Measurements from ENCODE around the gene JAKMIP2.

DNA sequence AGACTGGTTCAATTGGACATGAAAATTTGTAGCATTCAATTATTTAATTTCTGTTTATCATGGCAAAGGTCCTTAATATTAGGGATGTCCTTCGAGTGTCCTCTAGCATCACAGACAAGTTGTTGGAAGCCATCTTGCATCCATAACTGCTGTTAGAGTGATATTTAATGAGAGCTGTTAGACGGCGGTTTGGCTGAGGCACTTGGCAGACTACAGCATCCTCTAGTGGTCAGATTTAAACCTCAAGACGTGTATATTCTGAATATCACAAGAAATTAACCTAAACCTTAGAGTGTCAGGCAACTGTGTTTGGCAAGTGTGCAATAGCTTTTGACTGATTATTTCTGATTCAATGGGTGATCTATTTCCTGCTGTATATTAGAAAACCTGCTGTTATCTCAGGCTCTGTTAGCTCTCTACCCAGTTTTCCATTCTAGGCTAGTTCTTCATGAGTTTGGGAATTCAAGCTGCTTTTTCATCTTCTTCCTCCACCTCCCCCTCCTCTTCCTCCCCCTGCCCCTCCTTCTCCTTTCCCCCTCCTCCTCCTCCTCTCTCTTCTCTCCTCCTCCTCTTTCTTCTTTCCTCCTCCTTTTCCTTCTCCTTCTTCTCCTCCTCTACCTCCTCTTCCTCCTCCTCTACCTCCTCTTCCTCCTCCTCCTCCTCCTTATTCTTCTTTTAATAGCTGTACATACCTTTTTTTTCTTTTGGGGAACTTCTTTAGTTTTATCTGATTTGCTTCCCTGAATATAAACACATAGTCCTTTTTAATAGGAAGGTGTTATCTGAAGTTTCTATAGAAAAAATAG, 40.4 kb upstream of the JAKMIP2 start:
- TF ChIP-seq ZNF548 (tag by site-specific recombination; IDR thresholded peaks at IDR 0.05) = no peak
- no peak for TF ChIP-seq MZF1 (tag by site-specific recombination; IDR thresholded peaks at IDR 0.05; ENCODE audit: borderline replicate concordance)
- TF ChIP-seq, protein P1, sequence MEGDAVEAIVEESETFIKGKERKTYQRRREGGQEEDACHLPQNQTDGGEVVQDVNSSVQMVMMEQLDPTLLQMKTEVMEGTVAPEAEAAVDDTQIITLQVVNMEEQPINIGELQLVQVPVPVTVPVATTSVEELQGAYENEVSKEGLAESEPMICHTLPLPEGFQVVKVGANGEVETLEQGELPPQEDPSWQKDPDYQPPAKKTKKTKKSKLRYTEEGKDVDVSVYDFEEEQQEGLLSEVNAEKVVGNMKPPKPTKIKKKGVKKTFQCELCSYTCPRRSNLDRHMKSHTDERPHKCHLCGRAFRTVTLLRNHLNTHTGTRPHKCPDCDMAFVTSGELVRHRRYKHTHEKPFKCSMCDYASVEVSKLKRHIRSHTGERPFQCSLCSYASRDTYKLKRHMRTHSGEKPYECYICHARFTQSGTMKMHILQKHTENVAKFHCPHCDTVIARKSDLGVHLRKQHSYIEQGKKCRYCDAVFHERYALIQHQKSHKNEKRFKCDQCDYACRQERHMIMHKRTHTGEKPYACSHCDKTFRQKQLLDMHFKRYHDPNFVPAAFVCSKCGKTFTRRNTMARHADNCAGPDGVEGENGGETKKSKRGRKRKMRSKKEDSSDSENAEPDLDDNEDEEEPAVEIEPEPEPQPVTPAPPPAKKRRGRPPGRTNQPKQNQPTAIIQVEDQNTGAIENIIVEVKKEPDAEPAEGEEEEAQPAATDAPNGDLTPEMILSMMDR (tag by site-specific recombination; IDR thresholded peaks at IDR 0.05) = peak; percentile 77
- no peak for TF ChIP-seq PRDM1 (tag by site-specific recombination; IDR thresholded peaks at IDR 0.05)
- TF ChIP-seq ZBTB48 (tag by site-specific recombination; IDR thresholded peaks at IDR 0.05) = no peak
- TF ChIP-seq REST (tag by site-specific recombination; IDR thresholded peaks at IDR 0.05) = no peak
- TF ChIP-seq ZNF24 (tag by site-specific recombination; IDR thresholded peaks at IDR 0.05) = no peak
- TF ChIP-seq ZNF580 (tag by site-specific recombination; IDR thresholded peaks at IDR 0.05) = no peak
- TF ChIP-seq ZNF114 (tag by site-specific recombination; IDR thresholded peaks at IDR 0.05) = no peak
- TF ChIP-seq ZNF704 (tag by site-specific recombination; IDR thresholded peaks at IDR 0.05) = no peak
- no peak for TF ChIP-seq ZNF37A (tag by site-specific recombination; IDR thresholded peaks at IDR 0.05)
- TF ChIP-seq YY1 (tag by site-specific recombination; IDR thresholded peaks at IDR 0.05) = peak; percentile 61; the same call in 1 of the 2 replicates
- no peak for TF ChIP-seq ZNF530 (tag by site-specific recombination; IDR thresholded peaks at IDR 0.05; ENCODE audit: low read depth)
